HepG2 (cell line): Measurements from ENCODE around the gene CTDNEP1.

ENCODE experiments used
- AHDC1 ChIP-seq: sonication (generic); formaldehyde crosslinking; IDR thresholded peaks from 2 replicates; pipeline ENCODE4 v1.5.1; 2020; ENCODE audit warnings: mild to moderate bottlenecking, missing genetic modification reagents, borderline replicate concordance
- CBFB ChIP-seq: sonication (generic); formaldehyde crosslinking; IDR thresholded peaks from 2 replicates; pipeline ENCODE4 v1.4.0; 2020; ENCODE audit warnings: missing genetic modification reagents
- KDM1A ChIP-seq: IDR thresholded peaks from 2 replicates; pipeline ENCODE4 v1.6.1; 2016; ENCODE audit warnings: missing compliant biosample characterization
- MAX ChIP-seq: IDR thresholded peaks from 2 replicates; pipeline ENCODE4 v1.6.1; 2012; ENCODE audit warnings: inconsistent platforms
- NFYB ChIP-seq: sonication (generic); formaldehyde crosslinking; IDR thresholded peaks from 2 replicates; pipeline ENCODE4 v1.4.0; 2020; ENCODE audit warnings: missing genetic modification reagents

- TF ChIP-seq KDM1A (CRISPR knock-in tag): no peak
- TF ChIP-seq NFYB (CRISPR knock-in tag): no peak
- no peak for TF ChIP-seq CBFB (CRISPR knock-in tag)
- no peak for TF ChIP-seq AHDC1 (CRISPR knock-in tag)
- TF ChIP-seq MAX: no peak
These were observed 43.1 kb upstream of the CTDNEP1 start, which contains the start of gene YBX2 for GRCh38 chr17:7294614-7295153.
